Skeletal muscle tissue (tissue), 4 donors: ENCODE results near the gene LPA. TPM values are rescaled to one million over a fixed set of nuclear protein-coding genes. Genes with fewer than 3 reads are reported as not detected.
"Not testable (repeated sequence)": the region's sequence is repeated elsewhere in the genome, so short reads cannot be mapped to it uniquely, and the experiment has no call there.

Experiments used
- H3K27ac ChIP-seq: one replicate; pipeline ENCODE4 v1.7.0; 2013; ENCODE audit warnings: mild to moderate bottlenecking, low read depth, low read length, inconsistent platforms
- H3K27me3 ChIP-seq, 3 donors: one replicate each; pipeline ENCODE4 v1.7.0; 2013; ENCODE audit warnings: low read length in 3 of 3; ENCODE audit not compliant: control insufficient read depth in 3 of 3, insufficient read depth in 3 of 3
- H3K36me3 ChIP-seq, 3 donors: one replicate each; pipeline ENCODE4 v1.7.0; 2013; ENCODE audit warnings: low read length in 3 of 3; ENCODE audit not compliant: control insufficient read depth in 3 of 3, insufficient read depth in 3 of 3
- H3K4me1 ChIP-seq, 3 donors: one replicate each; pipeline ENCODE4 v1.7.0; 2013; ENCODE audit warnings: low read length in 3 of 3, mild to moderate bottlenecking in 3 of 3; ENCODE audit not compliant: control insufficient read depth in 3 of 3, insufficient read depth in 3 of 3
- H3K4me3 ChIP-seq, 3 donors: one replicate each; pipeline ENCODE4 v1.7.0; 2013; ENCODE audit warnings: low read length in 3 of 3
- H3K9ac ChIP-seq, 3 donors: one replicate each; pipeline ENCODE4 v1.7.0; 2013; ENCODE audit warnings: low read length in 3 of 3, mild to moderate bottlenecking in 3 of 3, moderate library complexity in 2 of 3, low read depth in 1 of 3
- H3K9me3 ChIP-seq, 3 donors: one replicate each; pipeline ENCODE4 v1.7.0; 2013; ENCODE audit warnings: low read length in 3 of 3; ENCODE audit not compliant: control insufficient read depth in 3 of 3
- total RNA-seq: library from RNA; depleted of rRNA; stranded (reverse); fragments of >200 nt; gene quantifications from one replicate; pipeline ENCODE4 v1.2.3, GENCODE V29; 2014
- donor health status: Osteomylitis.

Gene LPA
- total RNA-seq, 1 donor from 2014 or later: not detected

- Histone ChIP-seq H3K27ac (no peak overlapping the region), H3K9ac (no peak overlapping the region), H3K27me3 (no peaks in the 10 kb centered on the region), H3K4me3 (no peak overlapping the region), H3K4me1 (no peaks in the 10 kb centered on the region), H3K36me3 (no peaks in the 10 kb centered on the region), H3K9me3 (no peaks in the 10 kb centered on the region)
These were observed 26.4 kb upstream of the LPA start for GRCh38 chr6:160690458-160690857.

GRCh38 chr6:160685762-160686450 is 21.8 kb upstream of the LPA start:
- no peaks in the 10 kb centered on the region for H3K4me1 ChIP-seq
- no peaks in the 10 kb centered on the region for H3K36me3 ChIP-seq
- no peaks in the 10 kb centered on the region for H3K9me3 ChIP-seq
- H3K9ac ChIP-seq: no peak overlapping the region
- H3K27me3 ChIP-seq: no peaks in the 10 kb centered on the region
- no peak overlapping the region for H3K4me3 ChIP-seq
- H3K27ac ChIP-seq: no peak overlapping the region

DNA sequence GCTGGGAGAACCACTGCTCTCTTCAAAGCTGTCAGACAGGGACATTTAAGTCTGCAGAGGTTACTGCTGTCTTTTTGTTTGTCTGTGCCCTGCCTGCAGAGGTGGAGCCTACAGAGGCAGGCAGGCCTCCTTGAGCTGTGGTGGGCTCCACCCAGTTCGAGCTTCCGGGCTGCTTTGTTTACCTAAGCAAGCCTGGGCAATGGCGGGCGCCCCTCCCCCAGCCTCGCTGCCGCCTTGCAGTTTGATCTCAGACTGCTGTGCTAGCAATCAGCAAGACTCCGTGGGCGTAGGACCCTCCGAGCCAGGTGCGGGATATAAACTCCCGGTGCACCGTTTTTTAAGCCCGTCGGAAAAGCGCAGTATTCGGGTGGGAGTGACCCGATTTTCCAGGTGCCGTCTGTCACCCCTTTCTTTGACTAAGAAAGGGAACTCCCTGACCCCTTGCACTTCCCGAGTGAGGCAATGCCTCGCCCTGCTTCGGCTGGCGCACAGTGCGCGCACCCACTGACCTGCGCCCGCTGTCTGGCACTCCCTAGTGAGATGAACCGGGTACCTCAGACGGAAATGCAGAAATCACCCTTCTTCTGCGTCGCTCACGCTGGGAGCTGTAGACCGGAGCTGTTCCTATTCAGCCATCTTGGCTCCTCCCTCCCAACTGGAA is 21.2 kb upstream of the LPA start:
- not testable (repeated sequence) for H3K9me3 ChIP-seq, H3K9ac ChIP-seq, H3K27me3 ChIP-seq, H3K27ac ChIP-seq, H3K36me3 ChIP-seq, H3K4me3 ChIP-seq, H3K4me1 ChIP-seq

- Histone ChIP-seq H3K27me3 (peaks cover 0 to 6% (median 0%) of the 10 kb centered on the region in 3 donors), H3K9me3 (peaks cover 0 to 2% (median 0%) of the 10 kb centered on the region in 3 donors), H3K27ac (no peak overlapping the region), H3K36me3 (no peaks in the 10 kb centered on the region), H3K4me3 (no peak overlapping the region), H3K4me1 (no peaks in the 10 kb centered on the region), H3K9ac (no peak overlapping the region)
These were observed 15.3 kb upstream of the LPA start for GRCh38 chr6:160679402-160679769.

DNA sequence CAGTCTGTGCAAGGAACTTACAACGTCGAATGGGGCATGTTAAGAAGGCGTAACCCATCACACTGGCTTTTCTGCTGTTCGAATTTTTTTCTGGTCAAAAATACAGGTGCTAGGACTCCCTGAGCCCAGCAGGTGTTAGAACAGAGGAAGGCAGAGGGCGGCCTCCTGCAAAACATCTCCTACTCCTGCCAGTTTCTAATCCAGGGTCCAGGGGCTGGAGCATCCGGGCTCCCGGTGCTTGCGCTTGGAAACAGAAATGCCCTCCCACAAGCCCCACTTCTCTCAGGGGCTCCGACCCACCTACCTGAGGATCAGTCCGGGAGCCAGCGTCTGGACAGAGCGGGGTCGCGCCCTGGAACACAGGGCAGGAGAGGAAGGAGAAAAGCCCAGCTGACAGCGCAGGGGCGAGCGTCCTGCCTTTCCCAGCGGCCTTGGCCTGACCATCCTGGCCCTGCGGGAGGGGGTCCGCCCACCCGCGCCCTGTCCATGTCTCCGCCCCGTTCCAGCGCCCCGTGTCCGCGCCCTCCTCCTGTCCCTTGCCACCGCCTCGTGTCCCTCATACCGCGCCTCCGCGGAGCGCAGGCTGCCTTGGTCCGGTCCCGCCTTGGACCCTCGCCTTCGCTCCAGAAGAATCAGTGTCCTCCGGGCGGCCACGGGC is 14.8 kb upstream of the LPA start:
- Histone ChIP-seq H3K4me3 (no peak overlapping the region), H3K27ac (no peak overlapping the region), H3K27me3 (peaks cover 0 to 6% (median 0%) of the 10 kb centered on the region in 3 donors), H3K9ac (no peak overlapping the region), H3K36me3 (no peaks in the 10 kb centered on the region), H3K9me3 (peaks cover 0 to 2% (median 0%) of the 10 kb centered on the region in 3 donors), H3K4me1 (no peaks in the 10 kb centered on the region)

DNA sequence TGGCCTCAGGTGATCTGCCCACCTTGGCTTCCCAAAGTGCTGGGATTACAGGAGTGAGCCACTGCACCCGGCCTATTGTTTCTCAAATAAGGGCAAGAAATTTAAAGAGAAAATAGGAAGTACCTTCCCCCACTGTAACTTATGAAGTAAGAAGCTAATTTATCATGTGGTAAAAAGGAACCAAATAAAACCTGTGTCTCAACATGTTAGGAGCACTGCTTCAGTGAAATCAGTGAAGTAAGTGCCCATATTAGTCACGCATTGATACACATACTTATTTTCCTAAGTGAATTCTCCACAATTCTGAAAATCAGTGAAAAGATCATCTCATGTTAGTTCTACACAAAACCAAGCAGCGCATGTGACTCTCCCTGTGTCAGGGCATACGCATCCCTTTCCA is 14.2 kb upstream of the LPA start:
- H3K9ac ChIP-seq: no peak overlapping the region
- H3K27me3 ChIP-seq: peaks cover 0 to 6% (median 0%) of the 10 kb centered on the region in 3 donors
- H3K9me3 ChIP-seq: peaks cover 0 to 2% (median 0%) of the 10 kb centered on the region in 3 donors
- no peaks in the 10 kb centered on the region for H3K36me3 ChIP-seq
- H3K27ac ChIP-seq: no peak overlapping the region
- H3K4me3 ChIP-seq: no peak overlapping the region
- H3K4me1 ChIP-seq: no peaks in the 10 kb centered on the region

GRCh38 chr6:160676418-160676817 is 12.3 kb upstream of the LPA start:
- not testable (repeated sequence) for H3K9me3 ChIP-seq, H3K9ac ChIP-seq, H3K36me3 ChIP-seq, H3K4me3 ChIP-seq, H3K27ac ChIP-seq, H3K4me1 ChIP-seq, H3K27me3 ChIP-seq

DNA sequence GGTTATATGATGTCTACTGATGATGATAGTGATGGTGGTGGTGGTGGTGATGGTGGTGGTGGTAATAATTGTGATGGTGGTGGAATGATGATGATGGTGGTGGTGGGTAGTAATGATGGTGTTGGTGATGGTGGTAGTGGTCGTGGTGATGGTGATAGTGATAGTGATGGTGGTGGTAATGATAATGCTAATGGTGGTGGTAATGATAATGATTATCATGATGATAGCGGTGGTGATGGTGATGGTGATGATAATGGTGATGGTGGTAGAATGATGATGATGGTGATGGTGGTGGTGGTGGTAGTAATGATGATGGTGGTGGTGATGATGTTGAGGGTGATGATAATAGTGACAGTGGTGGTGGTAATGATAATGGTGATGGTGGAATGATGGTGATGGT is 4.5 kb upstream of the LPA start:
- peaks cover 0 to 5% (median 0%) of the 10 kb centered on the region in 3 donors for H3K9me3 ChIP-seq
- H3K27me3 ChIP-seq: no peaks in the 10 kb centered on the region
- H3K27ac ChIP-seq: no peak overlapping the region
- H3K4me3 ChIP-seq: no peak overlapping the region
- H3K9ac ChIP-seq: no peak overlapping the region
- H3K4me1 ChIP-seq: no peaks in the 10 kb centered on the region
- no peaks in the 10 kb centered on the region for H3K36me3 ChIP-seq

- no peak overlapping the region for H3K9ac ChIP-seq
- no peak overlapping the region for H3K27ac ChIP-seq
- H3K4me1 ChIP-seq: no peaks in the 10 kb centered on the region
These were observed 3.8 kb upstream of the LPA start for GRCh38 chr6:160667639-160668481.

More at GRCh38 chr6:160667639-160668481, 3.8 kb upstream of the LPA start:
- Histone ChIP-seq H3K36me3 (no peaks in the 10 kb centered on the region), H3K9me3 (peaks cover 0 to 5% (median 0%) of the 10 kb centered on the region in 3 donors), H3K27me3 (no peaks in the 10 kb centered on the region), H3K4me3 (no peak overlapping the region)
